Activated naive CD4-positive, alpha-beta T cell treated with anti-CD3 and anti-CD28 coated beads for 36 hours (primary cell): ENCODE results near the gene CRYBB1. TPM values are rescaled to one million over a fixed set of nuclear protein-coding genes. Genes with fewer than 3 reads are reported as not detected.

Experiments
- CTCF ChIA-PET: fragments of 350-600 bp; sonication (Branson Sonifier 250); formaldehyde crosslinking; loops from one replicate; lab custom pipeline; 2021; ENCODE audit warnings: antibody characterized with exemption; lab: Charles Lee
- DNase-seq: peaks from one replicate; pipeline ENCODE4 v3.0.0-alpha.2; 2020
- H3K27ac Mint-ChIP-seq: one replicate; pipeline ENCODE4 v1.8.0; 2021; ENCODE audit warnings: mild to moderate bottlenecking, mixed read lengths
- H3K27me3 Mint-ChIP-seq: one replicate; pipeline ENCODE4 v1.8.0; 2021; ENCODE audit warnings: low read depth, mixed read lengths
- H3K36me3 Mint-ChIP-seq: one replicate; pipeline ENCODE4 v1.8.0; 2021; ENCODE audit warnings: low read depth, mixed read lengths
- H3K4me1 Mint-ChIP-seq: one replicate; pipeline ENCODE4 v1.8.0; 2021; ENCODE audit warnings: low read depth, mixed read lengths
- H3K4me3 Mint-ChIP-seq: one replicate; pipeline ENCODE4 v1.8.0; 2021; ENCODE audit warnings: mild to moderate bottlenecking, moderate library complexity, mixed read lengths
- H3K9me3 Mint-ChIP-seq: one replicate; pipeline ENCODE4 v1.8.0; 2021; ENCODE audit warnings: mixed read lengths
- intact Hi-C: fragments of 100-400 bp; cut with micrococcal nuclease; formaldehyde crosslinking; loops from one replicate; pipeline ENCODE4 v1.15.1; 2023
- microRNA-seq: library from miRNA; unstranded; fragments of <30 nt; microRNA quantifications from one replicate; pipeline ENCODE4 v1.2.0, GENCODE V29; 2022; ENCODE audit warnings: borderline microRNAs expressed, borderline replicate concordance
- total RNA-seq, 2 experiments: library from RNA; stranded (reverse); gene quantifications; one replicate each; pipeline ENCODE4 v1.2.3, GENCODE V29; 2021

The CRYBB1 gene
- total RNA-seq, 2 experiments from 2014 or later, result not detected

DNA sequence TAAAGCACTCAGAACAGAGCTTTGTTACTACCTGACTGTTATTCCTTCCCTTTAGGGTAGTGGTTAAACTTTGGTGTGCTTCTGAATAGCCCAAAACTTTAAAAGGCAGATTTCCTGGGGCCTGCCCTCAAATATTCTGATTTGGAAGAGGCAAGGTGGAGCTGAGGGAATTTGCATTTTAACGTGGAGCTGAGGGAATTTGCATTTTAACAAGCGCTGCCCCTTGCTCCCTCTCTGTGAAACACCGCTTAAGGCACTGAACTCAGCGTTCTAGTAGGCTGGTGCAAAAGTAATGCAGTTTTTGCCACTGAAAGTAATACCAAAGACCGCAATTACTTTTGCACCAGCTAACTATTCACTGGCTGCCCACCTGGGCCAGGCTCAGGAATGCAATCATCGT is 62.9 kb downstream of the CRYBB1 start:
- intact Hi-C loops, result no loop called here
- CTCF ChIA-PET, result interaction anchor here (1.2 kb wide), 1 partner anchor 23 kb away, joined by 3 read pairs; no protein-coding TSS in a partner anchor
- DNase-seq, result no peak
- Mint-ChIP-seq H3K27me3 (no peaks in the 10 kb centered on the region), H3K4me3 (no peak overlapping the region), H3K36me3 (peaks cover 3% of the 10 kb centered on the region), H3K4me1 (no peaks in the 10 kb centered on the region), H3K9me3 (no peaks in the 10 kb centered on the region), H3K27ac (no peak overlapping the region)

GRCh38 chr22:26553056-26553752 is 64.6 kb downstream of the CRYBB1 start:
- H3K9me3 Mint-ChIP-seq, result no peaks in the 10 kb centered on the region
- CTCF ChIA-PET, result interaction anchor here (0.7 kb wide), 2 partner anchors 17 to 1014 kb away, joined by 3 to 8 read pairs; no protein-coding TSS in a partner anchor
- peaks cover 5% of the 10 kb centered on the region for H3K36me3 Mint-ChIP-seq
- peaks cover 2% of the 10 kb centered on the region for H3K4me1 Mint-ChIP-seq
- no peaks in the 10 kb centered on the region for H3K27me3 Mint-ChIP-seq
- H3K27ac Mint-ChIP-seq, result no peak overlapping the region
- H3K4me3 Mint-ChIP-seq, result no peak overlapping the region
- intact Hi-C loops, result no loop called here
- no peak for DNase-seq

- peaks cover 8% of the 10 kb centered on the region for H3K4me1 Mint-ChIP-seq
- CTCF ChIA-PET, result interaction anchor here (0.7 kb wide), 2 partner anchors 18 to 1015 kb away, joined by 3 to 8 read pairs; no protein-coding TSS in a partner anchor
- H3K36me3 Mint-ChIP-seq, result peaks cover 5% of the 10 kb centered on the region
- no peak overlapping the region for H3K4me3 Mint-ChIP-seq
- intact Hi-C loops, result no loop called here
- H3K27me3 Mint-ChIP-seq, result no peaks in the 10 kb centered on the region
- no peak for DNase-seq
- H3K27ac Mint-ChIP-seq, result no peak overlapping the region
- H3K9me3 Mint-ChIP-seq, result no peaks in the 10 kb centered on the region
These were observed 65.4 kb downstream of the CRYBB1 start for GRCh38 chr22:26552466-26552865.

- no peak overlapping the region for H3K4me3 Mint-ChIP-seq
- CTCF ChIA-PET, result no interaction called here
- H3K4me1 Mint-ChIP-seq, result peaks cover 17% of the 10 kb centered on the region
- no peak for DNase-seq
- peaks cover 9% of the 10 kb centered on the region for H3K36me3 Mint-ChIP-seq
- H3K27ac Mint-ChIP-seq, result no peak overlapping the region
- intact Hi-C loops, result no loop called here
- no peaks in the 10 kb centered on the region for H3K27me3 Mint-ChIP-seq
- no peaks in the 10 kb centered on the region for H3K9me3 Mint-ChIP-seq
These were observed 66.3 kb downstream of the CRYBB1 start for GRCh38 chr22:26551568-26551967.

GRCh38 chr22:26550498-26551033 is 67.3 kb downstream of the CRYBB1 start:
- no peaks in the 10 kb centered on the region for H3K9me3 Mint-ChIP-seq
- no peak overlapping the region for H3K4me3 Mint-ChIP-seq
- intact Hi-C loops, result no loop called here
- CTCF ChIA-PET, result interaction anchor here (0.7 kb wide), 1 partner anchor 67 kb away, joined by 3 read pairs; no protein-coding TSS in a partner anchor
- H3K4me1 Mint-ChIP-seq, result peaks cover 18% of the 10 kb centered on the region
- no peak for DNase-seq
- no peaks in the 10 kb centered on the region for H3K27me3 Mint-ChIP-seq
- H3K36me3 Mint-ChIP-seq, result peaks cover 12% of the 10 kb centered on the region
- no peak overlapping the region for H3K27ac Mint-ChIP-seq

GRCh38 chr22:26549902-26550497 is 67.8 kb downstream of the CRYBB1 start:
- peaks cover 12% of the 10 kb centered on the region for H3K36me3 Mint-ChIP-seq
- H3K27me3 Mint-ChIP-seq, result no peaks in the 10 kb centered on the region
- CTCF ChIA-PET, result interaction anchor here (0.6 kb wide), 1 partner anchor 7 kb away, joined by 3 read pairs; no protein-coding TSS in a partner anchor
- no peaks in the 10 kb centered on the region for H3K9me3 Mint-ChIP-seq
- peaks cover 18% of the 10 kb centered on the region for H3K4me1 Mint-ChIP-seq
- no peak overlapping the region for H3K4me3 Mint-ChIP-seq
- intact Hi-C loops, result no loop called here
- no peak overlapping the region for H3K27ac Mint-ChIP-seq
- no peak for DNase-seq

Small RNAs within 50 kb of the gene (microRNA-seq; reads per million reads assigned to microRNA genes)
- gene MIR548J, result 9.3 reads per million, percentile 19 among the genes with 10 or more reads in this experiment

Other genes starting within 250 kb of the CRYBB1 start
- 1 to 10 TPM; 4.4 to 4.7 TPM for gene ASPHD2, start 188.8 kb downstream of the CRYBB1 start, total RNA-seq
- gene HPS4, start 134.2 kb downstream of the CRYBB1 start, total RNA-seq, result 10 to 100 TPM; 48.0 to 51.5 TPM
- gene SRRD, start 134.2 kb downstream of the CRYBB1 start, total RNA-seq, result 10 to 100 TPM; 20.8 to 21.6 TPM
- gene TFIP11, start 105.6 kb downstream of the CRYBB1 start, total RNA-seq, result 10 to 100 TPM; 33.3 to 34.4 TPM
- gene TPST2, start 27.9 kb downstream of the CRYBB1 start, total RNA-seq, result 10 to 100 TPM; 21.0 to 21.9 TPM
- not detected for gene CRYBA4, start 3.9 kb upstream of the CRYBB1 start, total RNA-seq
- gene MIAT, start 39.6 kb upstream of the CRYBB1 start, total RNA-seq, result 10 to 100 TPM; 51.8 to 51.9 TPM